Neural crest cell (in vitro differentiated cells): ENCODE data around the gene MTMR3. TPM values are rescaled to one million over a fixed set of nuclear protein-coding genes. Genes with fewer than 3 reads are reported as not detected.

Source experiments
- DNase-seq: peaks from one replicate; pipeline ENCODE4 v3.0.0; 2021; ENCODE audit warnings: low read depth, mixed read lengths, low spot score
- H3K27ac Mint-ChIP-seq: one replicate; pipeline ENCODE4 v1.8.0; 2021; ENCODE audit warnings: mild to moderate bottlenecking, mixed read lengths; ENCODE audit not compliant: unreplicated experiment
- H3K27me3 Mint-ChIP-seq: 2 replicates; pipeline ENCODE4 v1.8.0; 2021; ENCODE audit warnings: low read depth, mild to moderate bottlenecking, mixed read lengths
- H3K36me3 Mint-ChIP-seq: 2 replicates; pipeline ENCODE4 v1.8.0; 2021; ENCODE audit warnings: low read depth, mild to moderate bottlenecking, mixed read lengths
- H3K4me1 Mint-ChIP-seq: 2 replicates; pipeline ENCODE4 v1.8.0; 2021; ENCODE audit warnings: mixed read lengths
- H3K4me3 Mint-ChIP-seq: one replicate; pipeline ENCODE4 v1.8.0; 2021; ENCODE audit warnings: mild to moderate bottlenecking, mixed read lengths
- H3K9me3 Mint-ChIP-seq: 2 replicates; pipeline ENCODE4 v1.8.0; 2021; ENCODE audit warnings: mixed read lengths
- total RNA-seq: library from RNA; stranded (reverse); gene quantifications from 2 replicates; pipeline ENCODE4 v1.2.1, GENCODE V29; 2021
- TF ChIP-seq, protein P1 (sequence below): fragments of 200-600 bp; sonication (generic); conservative IDR thresholded peaks from 2 replicates; pipeline ENCODE4 v1.5.0; 2021; ENCODE audit warnings: antibody characterized with exemption, mild to moderate bottlenecking

MTMR3 gene
- total RNA-seq, 1 donor from 2014 or later, result 35.3 TPM

DNA sequence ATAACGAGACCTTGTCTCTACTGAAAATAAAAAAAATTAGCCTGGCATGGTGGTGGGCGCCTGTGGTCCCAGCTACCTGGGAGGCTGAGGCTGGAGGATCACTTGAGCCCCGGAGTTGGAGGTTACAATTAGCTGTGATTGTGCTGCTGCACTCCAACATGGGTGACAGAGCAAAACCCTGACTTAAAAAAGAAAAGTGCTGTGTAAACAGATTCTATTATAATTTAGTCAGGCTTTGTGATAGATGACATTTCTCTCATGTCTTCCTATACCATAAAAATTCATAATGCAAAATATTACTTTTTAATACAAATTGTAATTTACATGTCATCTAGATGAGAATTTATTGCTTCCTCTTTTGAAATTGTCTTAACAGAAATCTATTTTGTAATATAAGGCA lies 94.1 kb downstream of the MTMR3 start:
- no peaks in the 10 kb centered on the region for H3K9me3 Mint-ChIP-seq
- TF ChIP-seq, protein P1, sequence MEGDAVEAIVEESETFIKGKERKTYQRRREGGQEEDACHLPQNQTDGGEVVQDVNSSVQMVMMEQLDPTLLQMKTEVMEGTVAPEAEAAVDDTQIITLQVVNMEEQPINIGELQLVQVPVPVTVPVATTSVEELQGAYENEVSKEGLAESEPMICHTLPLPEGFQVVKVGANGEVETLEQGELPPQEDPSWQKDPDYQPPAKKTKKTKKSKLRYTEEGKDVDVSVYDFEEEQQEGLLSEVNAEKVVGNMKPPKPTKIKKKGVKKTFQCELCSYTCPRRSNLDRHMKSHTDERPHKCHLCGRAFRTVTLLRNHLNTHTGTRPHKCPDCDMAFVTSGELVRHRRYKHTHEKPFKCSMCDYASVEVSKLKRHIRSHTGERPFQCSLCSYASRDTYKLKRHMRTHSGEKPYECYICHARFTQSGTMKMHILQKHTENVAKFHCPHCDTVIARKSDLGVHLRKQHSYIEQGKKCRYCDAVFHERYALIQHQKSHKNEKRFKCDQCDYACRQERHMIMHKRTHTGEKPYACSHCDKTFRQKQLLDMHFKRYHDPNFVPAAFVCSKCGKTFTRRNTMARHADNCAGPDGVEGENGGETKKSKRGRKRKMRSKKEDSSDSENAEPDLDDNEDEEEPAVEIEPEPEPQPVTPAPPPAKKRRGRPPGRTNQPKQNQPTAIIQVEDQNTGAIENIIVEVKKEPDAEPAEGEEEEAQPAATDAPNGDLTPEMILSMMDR, result no peak
- DNase-seq, result no peak
- H3K27ac Mint-ChIP-seq, result no peak overlapping the region
- no peaks in the 10 kb centered on the region for H3K36me3 Mint-ChIP-seq
- peaks cover 3% of the 10 kb centered on the region for H3K4me1 Mint-ChIP-seq
- H3K27me3 Mint-ChIP-seq, result no peaks in the 10 kb centered on the region
- H3K4me3 Mint-ChIP-seq, result no peak overlapping the region

DNA sequence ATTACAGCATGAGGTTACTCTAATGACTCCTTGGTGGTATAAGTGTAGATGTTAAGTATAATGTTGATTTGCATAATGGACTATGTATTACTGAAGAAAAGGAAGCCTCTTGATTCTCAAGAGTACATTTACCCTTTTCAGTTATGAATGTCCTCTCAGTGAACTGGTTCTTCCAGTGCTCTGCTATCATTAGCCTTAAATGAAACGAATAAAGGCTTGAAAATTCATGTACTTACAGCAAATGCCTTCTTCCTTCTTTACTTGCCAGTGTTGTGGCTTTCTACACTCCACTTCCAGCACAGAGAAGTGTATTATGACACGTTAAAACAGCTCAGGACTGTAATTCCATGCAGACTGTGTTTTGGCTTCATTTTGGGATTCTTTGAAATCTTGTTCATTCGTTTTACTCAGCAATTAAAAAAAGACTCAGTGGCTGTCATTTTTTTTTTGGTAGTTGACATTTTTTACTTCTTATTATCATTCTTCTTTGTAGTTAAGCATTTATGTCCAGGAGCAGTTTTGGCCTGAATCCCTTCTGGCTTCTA lies 96.9 kb downstream of the MTMR3 start:
- Mint-ChIP-seq H3K4me3 (no peak overlapping the region), H3K9me3 (no peaks in the 10 kb centered on the region), H3K36me3 (no peaks in the 10 kb centered on the region), H3K27me3 (no peaks in the 10 kb centered on the region), H3K4me1 (no peaks in the 10 kb centered on the region), H3K27ac (peak overlapping the region; percentile 43)
- TF ChIP-seq, protein P1, result no peak
- no peak for DNase-seq

DNA sequence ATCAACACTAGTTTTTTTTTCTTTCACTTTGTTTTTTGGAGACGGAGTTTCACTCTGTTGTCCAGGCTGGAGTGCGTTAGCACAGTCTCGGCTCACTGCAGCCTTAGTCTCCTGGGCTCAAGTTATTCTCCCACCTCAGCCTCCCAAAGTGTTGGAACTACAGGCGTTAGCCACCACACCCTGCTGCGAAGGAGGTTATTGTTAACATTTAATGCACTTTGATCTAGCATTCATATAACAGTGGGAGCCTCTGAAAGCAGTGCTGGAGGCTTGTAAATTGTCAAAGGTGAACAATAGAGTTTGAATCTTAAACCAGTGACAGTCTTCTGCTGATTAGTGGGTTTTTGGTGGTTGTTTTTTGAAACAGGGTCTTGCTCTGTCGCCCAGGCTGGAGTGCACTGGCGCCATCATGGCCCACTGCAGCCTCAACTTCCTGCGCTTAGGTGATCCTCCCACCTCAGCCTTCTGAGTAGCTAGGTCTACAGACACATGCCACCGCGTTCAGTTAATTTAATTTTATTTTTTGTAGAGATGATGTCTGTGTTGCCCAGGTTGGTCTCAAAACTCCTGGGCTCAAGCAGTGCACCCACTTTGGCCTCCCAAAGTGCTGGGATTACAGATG lies 100.4 kb downstream of the MTMR3 start:
- TF ChIP-seq, protein P1, result no peak
- Mint-ChIP-seq H3K9me3 (no peaks in the 10 kb centered on the region), H3K4me1 (no peaks in the 10 kb centered on the region), H3K36me3 (no peaks in the 10 kb centered on the region), H3K4me3 (no peak overlapping the region), H3K27me3 (no peaks in the 10 kb centered on the region), H3K27ac (no peak overlapping the region)
- DNase-seq, result no peak

DNA sequence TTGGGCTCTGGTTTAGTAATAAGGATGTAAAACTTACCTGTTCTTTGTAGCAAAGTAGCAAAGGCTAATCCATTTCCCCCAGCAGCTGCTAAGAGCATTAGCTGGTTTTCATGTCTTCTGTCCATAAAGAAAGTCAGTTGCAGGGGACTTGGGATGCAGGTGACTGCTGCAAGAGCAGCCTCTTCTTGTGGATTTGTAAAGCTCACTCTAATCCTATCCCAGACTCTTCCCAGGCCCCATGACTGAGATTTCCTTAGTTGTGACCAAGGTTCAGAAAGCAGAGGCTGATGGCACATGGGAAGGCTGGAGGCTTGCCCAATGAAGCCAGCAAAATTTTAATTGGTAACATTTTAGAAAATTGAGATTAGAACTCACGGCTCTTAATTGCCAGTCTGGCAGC lies 102.9 kb downstream of the MTMR3 start:
- Mint-ChIP-seq H3K27ac (no peak overlapping the region), H3K27me3 (no peaks in the 10 kb centered on the region), H3K9me3 (no peaks in the 10 kb centered on the region), H3K36me3 (no peaks in the 10 kb centered on the region), H3K4me3 (no peak overlapping the region), H3K4me1 (no peaks in the 10 kb centered on the region)
- no peak for DNase-seq
- TF ChIP-seq, protein P1, result no peak

DNA sequence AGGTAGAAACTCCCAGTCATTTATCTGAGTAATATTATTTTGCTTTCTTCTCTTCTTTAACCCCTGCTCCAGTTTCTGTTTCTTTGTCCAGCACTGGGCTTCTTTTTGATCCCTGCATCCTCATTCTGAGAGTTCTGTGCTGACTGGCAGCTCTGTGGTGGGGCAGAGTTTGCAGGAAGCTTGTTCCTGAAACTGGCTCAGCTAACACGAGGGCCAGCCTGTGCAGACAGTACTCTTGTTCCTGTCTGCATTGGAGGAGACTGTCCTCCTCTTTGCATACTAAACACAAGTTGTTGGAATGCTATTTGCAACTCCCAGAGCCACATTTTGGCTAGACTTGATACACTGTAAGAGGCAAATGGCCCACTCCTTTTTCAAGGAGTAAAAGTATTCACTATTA lies 104.2 kb downstream of the MTMR3 start:
- no peaks in the 10 kb centered on the region for H3K27me3 Mint-ChIP-seq
- TF ChIP-seq, protein P1, result no peak
- H3K36me3 Mint-ChIP-seq, result no peaks in the 10 kb centered on the region
- DNase-seq, result no peak
- H3K4me3 Mint-ChIP-seq, result no peak overlapping the region
- H3K4me1 Mint-ChIP-seq, result peaks cover 4% of the 10 kb centered on the region
- H3K9me3 Mint-ChIP-seq, result no peaks in the 10 kb centered on the region
- H3K27ac Mint-ChIP-seq, result no peak overlapping the region
